ENCODE data around the gene LPGAT1.
"Not testable (repeated sequence)": the region's sequence is repeated elsewhere in the genome, so short reads cannot be mapped to it uniquely, and the experiment has no call there.

The LPGAT1 gene

GRCh38 chr1:211714154-211714553 is 116.4 kb downstream of the LPGAT1 start:
- DNase-seq, result no peak
- ATAC-seq, result no peak
- no peak overlapping the region for H3K4me3 Mint-ChIP-seq
- no peaks in the 10 kb centered on the region for H3K27me3 Mint-ChIP-seq
- H3K4me1 Mint-ChIP-seq, result no peaks in the 10 kb centered on the region
- H3K27ac Mint-ChIP-seq, result no peak overlapping the region
- peaks cover 5 to 7% of the 10 kb centered on the region in 2 donors for H3K9me3 Mint-ChIP-seq

GRCh38 chr1:211713231-211713630 is 117.3 kb downstream of the LPGAT1 start:
- H3K27ac Mint-ChIP-seq, result no peak overlapping the region
- ATAC-seq (no peak), DNase-seq (no peak)
- H3K9me3 Mint-ChIP-seq, result peaks cover 5 to 7% of the 10 kb centered on the region in 2 donors
- H3K27me3 Mint-ChIP-seq, result no peaks in the 10 kb centered on the region
- no peak overlapping the region for H3K4me3 Mint-ChIP-seq
- H3K4me1 Mint-ChIP-seq, result no peaks in the 10 kb centered on the region

GRCh38 chr1:211711315-211711705 is 119.3 kb downstream of the LPGAT1 start:
- no peaks in the 10 kb centered on the region for H3K4me1 Mint-ChIP-seq
- no peak for ATAC-seq

GRCh38 chr1:211710566-211711314 is 119.8 kb downstream of the LPGAT1 start:
- Mint-ChIP-seq H3K27ac (no peak overlapping the region), H3K4me3 (no peak overlapping the region), H3K4me1 (no peaks in the 10 kb centered on the region), H3K9me3 (no peaks in the 10 kb centered on the region), H3K27me3 (no peaks in the 10 kb centered on the region)
- DNase-seq (no peak), ATAC-seq (no peak)

More at GRCh38 chr1:211711315-211711705, 119.3 kb downstream of the LPGAT1 start:
- Mint-ChIP-seq H3K27me3 (no peaks in the 10 kb centered on the region), H3K9me3 (no peaks in the 10 kb centered on the region), H3K27ac (no peak overlapping the region), H3K4me3 (no peak overlapping the region)
- no peak for DNase-seq

GRCh38 chr1:211708926-211709325 is 121.6 kb downstream of the LPGAT1 start:
- H3K4me1 Mint-ChIP-seq, result no peaks in the 10 kb centered on the region
- H3K27me3 Mint-ChIP-seq, result no peaks in the 10 kb centered on the region
- no peak overlapping the region for H3K4me3 Mint-ChIP-seq
- no peak for ATAC-seq
- no peaks in the 10 kb centered on the region for H3K9me3 Mint-ChIP-seq
- H3K27ac Mint-ChIP-seq, result no peak overlapping the region
- no peak for DNase-seq

- no peak overlapping the region for H3K4me3 Mint-ChIP-seq
- no peaks in the 10 kb centered on the region for H3K4me1 Mint-ChIP-seq
- DNase-seq (no peak), ATAC-seq (no peak)
- H3K9me3 Mint-ChIP-seq, result no peaks in the 10 kb centered on the region
- no peaks in the 10 kb centered on the region for H3K27me3 Mint-ChIP-seq
- no peak overlapping the region for H3K27ac Mint-ChIP-seq
Measured at GRCh38 chr1:211708006-211708405, 122.6 kb downstream of the LPGAT1 start.

GRCh38 chr1:211705467-211706091 is 125.0 kb downstream of the LPGAT1 start:
- Mint-ChIP-seq H3K4me1 (peaks cover 7% of the 10 kb centered on the region), H3K27me3 (no peaks in the 10 kb centered on the region), H3K4me3 (no peak overlapping the region), H3K9me3 (no peaks in the 10 kb centered on the region), H3K27ac (no peak overlapping the region)
- DNase-seq (no peak), ATAC-seq (no peak)

GRCh38 chr1:211704543-211704942 is 126.0 kb downstream of the LPGAT1 start:
- H3K4me1 Mint-ChIP-seq, result peaks cover 7% of the 10 kb centered on the region
- H3K27ac Mint-ChIP-seq, result no peak overlapping the region
- no peak for DNase-seq
- H3K9me3 Mint-ChIP-seq, result no peaks in the 10 kb centered on the region
- no peak for ATAC-seq
- no peaks in the 10 kb centered on the region for H3K27me3 Mint-ChIP-seq
- H3K4me3 Mint-ChIP-seq, result no peak overlapping the region

- ATAC-seq, result no peak
- no peak for DNase-seq
- Mint-ChIP-seq H3K4me1 (peaks cover 12% of the 10 kb centered on the region), H3K4me3 (no peak overlapping the region), H3K27ac (no peak overlapping the region), H3K27me3 (no peaks in the 10 kb centered on the region), H3K9me3 (no peaks in the 10 kb centered on the region)
Measured at GRCh38 chr1:211703812-211704537, 126.6 kb downstream of the LPGAT1 start.

GRCh38 chr1:211701733-211702132 is 128.8 kb downstream of the LPGAT1 start:
- DNase-seq, result no peak
- H3K27me3 Mint-ChIP-seq, result no peaks in the 10 kb centered on the region
- ATAC-seq, result no peak
- peaks cover 32% of the 10 kb centered on the region for H3K4me1 Mint-ChIP-seq
- H3K9me3 Mint-ChIP-seq, result no peaks in the 10 kb centered on the region
- H3K27ac Mint-ChIP-seq, result peak overlapping the region in 1 of 2 donors; percentile 65
- no peak overlapping the region for H3K4me3 Mint-ChIP-seq

- Mint-ChIP-seq H3K27me3 (no peaks in the 10 kb centered on the region), H3K4me3 (peak overlapping the region; percentile 49 to 74), H3K4me1 (peaks cover 58% of the 10 kb centered on the region), H3K27ac (peak overlapping the region; percentile 31 to 66), H3K9me3 (no peaks in the 10 kb centered on the region)
- peak; percentile 10 for ATAC-seq
- no peak for DNase-seq
Measured at GRCh38 chr1:211699059-211699458, 131.5 kb downstream of the LPGAT1 start.

- DNase-seq (peak; percentile 83), ATAC-seq (peak; percentile 89)
- H3K27ac Mint-ChIP-seq, result peak overlapping the region in 1 of 2 donors; percentile 31
- no peaks in the 10 kb centered on the region for H3K9me3 Mint-ChIP-seq
- H3K4me1 Mint-ChIP-seq, result peaks cover 62% of the 10 kb centered on the region
- no peaks in the 10 kb centered on the region for H3K27me3 Mint-ChIP-seq
- peak overlapping the region; percentile 49 to 74 for H3K4me3 Mint-ChIP-seq
Measured at GRCh38 chr1:211698161-211699026, 132.2 kb downstream of the LPGAT1 start.

GRCh38 chr1:211697356-211697755 is 133.2 kb downstream of the LPGAT1 start:
- H3K4me3 Mint-ChIP-seq, result no peak overlapping the region
- H3K4me1 Mint-ChIP-seq, result peaks cover 62% of the 10 kb centered on the region
- no peaks in the 10 kb centered on the region for H3K27me3 Mint-ChIP-seq
- DNase-seq (no peak), ATAC-seq (no peak)
- no peak overlapping the region for H3K27ac Mint-ChIP-seq
- no peaks in the 10 kb centered on the region for H3K9me3 Mint-ChIP-seq

- ATAC-seq, result peak; percentile 49
- DNase-seq, result no peak
- no peak overlapping the region for H3K27ac Mint-ChIP-seq
- no peaks in the 10 kb centered on the region for H3K9me3 Mint-ChIP-seq
- H3K27me3 Mint-ChIP-seq, result no peaks in the 10 kb centered on the region
- peak overlapping the region in 1 of 2 donors; percentile 21 for H3K4me3 Mint-ChIP-seq
- H3K4me1 Mint-ChIP-seq, result peaks cover 56% of the 10 kb centered on the region
Measured at GRCh38 chr1:211695135-211695816, 135.3 kb downstream of the LPGAT1 start.

- ATAC-seq, H3K9me3 Mint-ChIP-seq, DNase-seq, H3K27me3 Mint-ChIP-seq, H3K4me3 Mint-ChIP-seq: not testable (repeated sequence)
- Mint-ChIP-seq H3K27ac (peak overlapping the region in 1 of 2 donors; percentile 57), H3K4me1 (peaks cover 50% of the 10 kb centered on the region)
Measured at GRCh38 chr1:211693911-211694310, 136.7 kb downstream of the LPGAT1 start.

Measured in stimulated activated naive CD8-positive, alpha-beta T cell treated with anti-CD3 and anti-CD28 coated beads, Interleukin-15, amount 100 ng/mL, for 72 hours (primary cell).